ENCODE measurements around the gene BCL7B.
"Not testable (repeated sequence)": the region's sequence is repeated elsewhere in the genome, so short reads cannot be mapped to it uniquely, and the experiment has no call there.

Gene BCL7B

DNA sequence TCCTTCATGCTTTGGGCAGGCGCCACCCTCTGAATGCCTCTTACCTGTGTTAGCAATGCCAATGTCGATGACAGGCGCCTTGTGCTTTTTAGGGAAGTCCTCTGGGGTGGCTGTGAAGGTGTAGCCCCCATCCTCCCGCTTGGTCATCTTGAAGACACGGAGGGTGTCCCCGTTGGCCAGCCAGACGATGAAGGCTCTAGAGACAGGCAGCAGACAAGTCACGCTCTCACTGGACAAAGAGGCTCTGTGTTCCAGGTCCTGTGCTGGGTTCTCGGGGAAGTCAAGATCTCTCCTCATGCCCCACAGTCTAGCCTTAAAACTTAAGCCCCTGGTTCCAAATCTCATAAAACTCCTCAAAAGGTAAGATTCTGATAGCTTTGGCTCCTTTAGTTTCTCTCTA lies 15.8 kb upstream of the BCL7B start:
- no peak overlapping the region for H3K4me3 ChIP-seq (ENCODE audit: low read depth, low read length)

DNA sequence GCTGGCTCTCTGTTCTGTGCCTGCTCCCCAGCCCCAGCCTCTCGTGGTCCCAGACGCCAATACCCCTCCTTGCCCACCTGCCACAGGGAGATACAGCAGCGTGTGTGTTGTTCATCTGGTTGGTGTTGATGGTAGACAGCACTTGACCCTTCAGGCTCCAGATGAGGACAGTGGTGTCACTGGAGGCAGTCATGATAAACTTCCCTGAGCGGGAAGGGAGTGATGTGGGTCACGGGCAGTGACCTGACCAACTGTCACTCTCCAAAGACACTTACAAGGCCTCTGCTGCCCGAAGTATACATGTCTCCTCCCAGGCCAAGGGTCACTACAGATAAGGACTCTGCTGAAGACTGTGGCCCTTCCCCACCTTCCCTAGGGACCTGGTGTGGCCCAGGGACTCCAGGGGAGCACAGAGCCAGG lies 15.3 kb upstream of the BCL7B start:
- H3K4me3 ChIP-seq (ENCODE audit: low read depth, low read length): no peak overlapping the region

DNA sequence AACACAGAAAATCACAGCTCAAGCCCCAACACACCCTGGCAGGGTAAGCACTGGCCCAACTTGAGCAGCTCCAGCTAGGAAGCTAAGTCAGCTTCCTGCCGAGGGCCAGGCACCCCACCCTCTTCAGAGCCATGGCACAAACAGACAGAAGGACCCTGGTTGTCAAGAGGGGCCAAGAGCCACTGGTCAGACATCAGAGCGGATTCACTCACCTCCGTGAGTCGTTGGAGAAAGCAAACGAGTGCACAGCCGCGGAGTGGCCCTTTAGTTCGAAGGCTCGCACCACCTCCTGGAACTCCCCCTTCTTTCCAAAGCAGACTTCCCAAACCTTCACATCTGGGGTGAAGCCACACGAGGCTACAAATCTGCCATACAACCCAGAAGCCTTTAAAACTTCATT lies 13.5 kb upstream of the BCL7B start:
- H3K4me3 ChIP-seq (ENCODE audit: low read depth, low read length): no peak overlapping the region

DNA sequence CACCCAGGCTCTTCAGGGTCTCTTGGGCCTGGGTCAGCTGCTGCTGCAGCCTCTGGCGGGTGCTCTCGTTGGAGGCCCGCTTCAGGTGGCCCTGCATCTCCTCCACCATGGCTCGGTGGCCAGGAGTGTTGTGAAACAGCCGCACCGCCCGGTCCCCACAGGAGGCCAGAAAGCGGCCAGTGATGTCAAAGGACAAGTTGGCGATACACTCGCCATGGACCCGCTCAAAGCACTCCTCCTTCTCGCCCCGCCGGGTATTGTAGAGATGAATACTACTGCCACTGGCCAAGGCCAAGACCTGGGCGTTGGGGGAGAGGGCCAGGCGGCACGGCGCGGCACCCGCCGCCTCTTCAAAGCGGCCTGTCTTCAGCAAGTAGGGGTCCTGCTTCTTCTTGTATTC lies 13.0 kb upstream of the BCL7B start:
- H3K4me3 ChIP-seq (ENCODE audit: low read depth, low read length): no peak overlapping the region

DNA sequence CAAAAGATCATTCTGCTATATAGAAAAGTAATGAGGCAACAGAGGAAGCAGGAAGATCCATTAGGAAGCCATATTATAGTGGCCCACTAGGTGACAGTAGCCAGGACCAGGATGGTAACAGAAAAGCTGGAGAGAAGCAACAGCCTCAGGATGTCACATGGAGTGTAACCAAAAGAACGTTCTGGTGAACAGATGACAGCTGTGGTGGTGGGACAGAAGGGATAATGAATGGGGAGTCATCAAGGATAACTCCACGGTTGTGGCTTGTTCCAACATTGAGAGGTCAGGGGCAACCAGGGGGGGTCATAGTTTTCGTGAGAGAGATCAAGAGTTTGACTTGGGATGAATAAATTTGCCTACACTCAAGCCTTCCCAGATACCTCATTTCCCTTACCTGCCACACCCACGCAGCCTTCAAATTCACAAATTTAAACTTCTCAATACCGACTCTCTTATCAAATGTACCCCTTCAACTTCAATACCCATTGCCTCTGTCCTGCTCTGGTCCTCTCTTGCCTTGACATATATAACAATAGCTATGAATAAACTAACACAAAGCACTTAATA lies 11.6 kb upstream of the BCL7B start:
- no peak overlapping the region for H3K4me3 ChIP-seq (ENCODE audit: low read depth, low read length)

DNA sequence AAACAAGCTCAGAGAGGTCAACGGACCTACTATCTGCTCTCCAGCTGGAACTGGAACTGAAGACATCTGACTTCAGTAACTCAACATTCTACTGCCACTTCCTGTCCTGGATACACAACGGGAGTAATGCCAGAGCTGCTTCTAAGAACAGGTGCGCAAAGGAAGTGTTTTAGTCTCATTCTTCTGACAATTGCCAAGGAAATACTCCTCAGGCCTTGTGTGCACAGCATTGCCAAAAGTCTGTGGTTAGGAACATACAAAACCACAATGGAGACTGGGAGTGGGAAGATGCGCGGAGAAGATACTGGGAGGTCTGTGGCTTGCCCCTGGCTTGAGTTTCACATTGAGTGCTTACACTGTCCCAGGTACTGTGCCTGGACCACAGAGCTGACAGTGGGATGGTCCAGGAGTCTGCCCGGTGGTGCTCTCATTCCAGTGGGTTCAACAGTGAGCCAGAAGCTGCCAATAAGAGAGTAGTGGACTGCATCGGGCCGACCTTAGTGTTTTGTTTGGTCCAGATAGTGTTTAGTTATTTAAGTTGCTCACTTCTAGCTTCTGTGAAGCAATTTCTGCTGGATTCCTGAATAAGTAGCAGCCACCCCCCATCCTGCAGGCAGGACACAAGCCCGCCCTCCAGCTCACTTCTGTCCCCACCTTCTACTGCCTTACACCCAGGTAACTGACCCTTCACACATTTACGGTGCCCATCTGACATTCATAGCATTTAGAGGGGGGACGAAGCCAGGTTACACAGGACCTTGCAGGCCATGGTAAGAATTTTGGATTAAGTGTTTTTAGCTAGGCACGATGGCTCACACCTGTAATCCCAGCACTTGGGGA lies 10.6 kb upstream of the BCL7B start:
- H3K4me3 ChIP-seq (ENCODE audit: low read depth, low read length): no peak overlapping the region

DNA sequence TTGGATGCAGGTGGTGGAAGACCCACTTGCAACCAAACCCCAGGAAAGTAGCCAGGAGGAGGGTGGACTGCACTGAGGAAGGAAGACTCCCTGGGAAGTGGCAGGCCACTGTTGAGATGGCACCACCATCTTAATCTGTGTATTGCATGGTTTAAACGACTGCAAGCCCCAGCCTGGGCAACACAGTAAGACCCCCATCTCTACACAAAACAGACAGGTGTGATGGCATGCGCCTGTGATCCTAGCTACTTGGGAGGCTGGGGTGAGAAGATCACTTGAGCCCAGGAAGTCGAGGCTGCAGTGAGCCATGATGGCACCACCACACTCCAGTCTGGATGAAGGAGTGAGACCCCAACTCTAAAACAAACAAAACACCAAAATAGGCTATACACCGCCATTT lies 9.7 kb upstream of the BCL7B start:
- H3K4me3 ChIP-seq (ENCODE audit: low read depth, low read length): no peak overlapping the region

DNA sequence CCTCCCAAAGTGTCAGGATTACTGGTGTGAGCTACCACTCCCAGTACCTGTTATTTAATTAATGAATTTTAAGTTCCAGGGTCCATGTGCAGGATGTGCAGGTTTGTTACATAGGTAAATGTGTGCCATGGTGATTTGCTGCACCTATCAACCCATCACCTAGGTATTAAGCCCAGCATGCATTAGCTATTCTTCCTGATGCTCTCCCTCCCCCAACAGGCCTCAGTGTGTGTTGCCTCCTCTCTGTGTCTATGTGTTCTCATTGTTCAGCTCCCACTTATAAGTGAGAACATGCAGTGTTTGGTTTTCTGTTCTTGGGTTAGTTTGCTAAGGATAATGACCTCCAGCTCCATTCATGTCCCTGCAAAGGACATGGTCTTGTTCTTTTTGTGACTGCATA lies 8.9 kb upstream of the BCL7B start:
- not testable (repeated sequence) for H3K4me3 ChIP-seq (ENCODE audit: low read depth, low read length)

DNA sequence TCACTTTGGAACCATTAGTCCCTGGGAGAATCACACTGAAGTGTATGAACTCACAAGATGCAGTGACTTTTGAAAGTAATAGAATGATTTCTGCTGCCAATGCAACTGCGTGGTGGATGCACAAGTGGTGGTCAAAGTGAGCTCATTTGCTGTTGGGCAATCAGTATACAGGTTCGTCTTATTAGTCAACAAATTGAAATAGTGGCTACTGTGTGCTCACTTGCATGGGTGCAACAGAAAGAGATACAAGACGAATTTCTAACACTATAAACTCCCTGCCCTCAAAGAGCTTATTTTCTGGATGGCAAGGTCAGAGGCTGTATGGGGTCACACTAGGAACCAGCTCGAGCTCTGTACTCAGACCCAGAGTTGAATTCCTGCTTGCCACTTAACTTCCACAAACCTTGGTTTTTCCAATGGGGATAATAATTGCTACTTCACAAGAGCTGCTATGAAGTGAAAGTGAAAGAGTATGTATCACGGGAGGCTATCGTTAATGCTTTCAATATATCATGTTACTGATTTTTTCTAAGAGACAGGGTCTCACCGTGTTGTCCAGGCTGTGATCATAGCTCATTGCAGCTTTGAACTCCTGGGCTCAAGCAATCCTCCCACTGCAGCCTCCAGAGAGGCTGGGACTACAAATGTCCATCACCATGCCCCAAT lies 8.3 kb upstream of the BCL7B start:
- no peak overlapping the region for H3K4me3 ChIP-seq (ENCODE audit: low read depth, low read length)

DNA sequence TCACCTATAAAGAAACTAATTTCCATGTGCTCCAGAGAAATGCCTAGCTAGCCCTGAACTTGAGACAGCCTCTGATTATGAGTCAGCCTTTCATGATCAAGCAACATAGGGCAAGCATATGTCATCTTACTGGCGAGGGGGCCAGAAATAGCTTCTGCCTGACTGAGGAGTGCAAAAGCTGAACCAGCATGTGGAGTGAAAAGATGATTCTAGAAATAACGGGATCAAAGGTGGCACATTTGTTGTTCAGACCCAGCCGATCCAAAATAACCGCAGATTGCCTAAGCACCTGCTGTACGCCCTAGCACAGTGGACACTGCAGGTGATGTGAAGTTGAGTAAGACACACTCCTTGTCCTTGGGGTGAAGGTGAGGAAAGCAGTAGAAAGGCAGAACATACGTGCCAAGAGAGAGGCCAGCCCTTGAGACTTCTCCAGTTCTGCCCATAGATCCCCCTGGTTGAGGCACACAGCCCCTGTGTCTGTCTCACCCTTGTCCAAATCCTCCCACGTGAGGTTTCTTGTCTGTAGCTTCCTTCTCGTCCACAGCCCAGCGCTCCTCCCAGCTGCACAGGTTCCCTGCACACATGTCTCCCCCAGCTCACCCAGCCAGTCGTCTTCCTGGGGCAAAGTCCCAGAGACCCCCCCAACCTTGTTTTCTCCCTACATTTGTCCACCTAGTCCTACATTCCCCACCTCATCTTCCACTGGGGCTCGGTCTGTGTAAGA lies 2.8 kb upstream of the BCL7B start:
- H3K4me3 ChIP-seq (ENCODE audit: low read depth, low read length): no peak overlapping the region

DNA sequence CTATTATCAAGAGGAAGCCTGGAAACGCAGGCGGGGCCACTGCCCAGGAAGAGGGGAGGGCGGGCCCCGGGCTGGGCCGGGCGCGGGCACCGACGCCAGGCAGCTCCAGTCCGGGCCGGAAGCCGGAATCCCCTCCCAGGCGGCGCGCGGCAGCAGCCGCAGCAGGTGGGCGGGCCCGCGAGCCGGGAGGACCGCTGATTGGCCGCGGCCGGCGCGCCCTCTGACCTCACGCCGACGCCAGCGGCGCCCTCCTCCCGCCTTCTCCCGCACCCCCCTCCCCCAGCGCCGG lies 438 bp downstream of the BCL7B start:
- peak overlapping the region; percentile 68 for H3K4me3 ChIP-seq (ENCODE audit: low read depth, low read length)

DNA sequence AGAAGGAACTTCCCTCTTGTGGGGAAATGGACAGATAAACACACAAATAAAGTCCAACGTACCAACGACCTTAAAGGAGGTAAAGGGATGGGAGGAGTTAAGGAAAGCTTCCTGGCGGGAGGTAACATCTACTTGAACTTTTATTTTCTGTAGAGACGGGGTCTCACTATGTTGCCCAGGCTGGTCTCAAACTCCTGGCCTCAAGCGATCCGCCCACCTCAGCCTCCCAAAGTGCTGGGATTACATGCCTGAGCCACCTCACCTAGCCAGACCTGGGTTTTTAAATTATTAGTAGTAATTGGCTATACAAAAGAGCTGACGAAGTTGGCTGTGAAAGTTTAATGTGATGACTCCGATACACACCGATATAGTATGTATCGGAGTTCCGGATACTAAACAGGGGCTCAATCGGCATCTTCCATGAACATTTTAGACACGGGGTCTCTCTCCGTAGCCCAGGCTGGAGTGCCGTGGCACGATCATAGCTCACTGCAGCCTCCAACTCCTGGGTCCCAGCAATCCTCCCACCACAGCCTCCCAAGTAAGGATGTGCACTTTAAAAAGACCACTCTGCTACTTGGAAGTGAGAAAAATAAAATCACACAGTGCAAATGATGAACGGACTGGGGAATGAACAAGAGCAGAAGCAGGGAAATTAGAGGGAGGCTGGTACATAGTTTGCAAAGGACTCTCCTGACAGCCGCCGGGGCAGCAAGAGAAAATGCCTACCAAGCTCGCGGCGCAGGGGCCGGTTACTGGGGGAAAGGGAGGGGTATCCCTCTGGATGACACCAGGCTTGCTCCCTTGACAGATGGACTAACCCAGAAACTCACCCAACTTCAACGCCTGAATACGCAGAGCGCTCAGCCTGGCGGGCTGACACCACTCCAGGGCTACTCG lies 1.0 kb downstream of the BCL7B start:
- peak overlapping the region; percentile 68 for H3K4me3 ChIP-seq (ENCODE audit: low read depth, low read length)

DNA sequence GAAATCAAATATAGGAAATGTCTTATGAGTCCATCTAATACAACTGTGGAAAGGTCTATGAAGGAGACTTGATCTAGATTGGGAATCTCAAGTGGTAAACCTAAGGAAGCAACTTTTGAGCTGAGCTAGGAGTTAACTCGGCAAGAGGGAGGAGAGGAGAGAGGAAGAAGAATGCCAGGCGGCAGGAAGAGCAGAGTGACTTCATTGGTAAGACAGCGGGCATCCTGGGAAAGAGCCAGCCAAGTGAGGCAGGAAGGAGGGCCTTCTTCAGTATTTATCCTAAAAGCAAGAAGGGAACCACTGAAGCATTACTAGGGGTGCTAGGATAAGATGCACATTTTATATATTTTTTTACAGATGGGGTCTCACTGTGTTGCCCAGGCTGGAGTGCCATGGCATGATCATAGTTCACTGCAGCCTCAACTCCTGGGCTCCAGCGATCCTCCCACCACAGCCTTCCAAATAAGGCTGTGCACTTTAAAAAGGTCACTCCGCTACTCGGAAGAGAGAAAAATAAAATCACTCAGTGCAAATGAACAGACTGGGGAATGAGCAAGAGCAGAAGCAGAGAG lies 2.0 kb downstream of the BCL7B start:
- H3K4me3 ChIP-seq (ENCODE audit: low read depth, low read length): no peak overlapping the region

DNA sequence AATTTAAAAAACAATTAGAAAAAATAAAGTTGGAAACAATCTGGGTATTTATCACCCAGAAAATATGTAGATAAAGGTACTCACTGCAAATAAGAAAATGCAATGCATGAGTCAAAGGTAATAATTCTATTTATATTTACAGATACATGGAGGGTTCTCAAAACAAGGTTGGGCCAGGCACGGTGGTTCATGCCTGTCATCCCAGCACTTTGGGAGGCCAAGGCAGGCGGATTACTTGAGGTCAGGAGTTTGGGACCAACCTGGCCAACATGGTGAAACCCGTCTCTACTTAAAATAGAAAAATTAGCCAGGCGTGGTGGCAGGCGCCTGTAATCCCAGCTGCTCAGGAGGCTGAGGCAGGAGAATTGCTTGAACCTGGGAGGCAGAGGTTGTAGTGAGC lies 7.4 kb downstream of the BCL7B start:
- not testable (repeated sequence) for H3K4me3 ChIP-seq (ENCODE audit: low read depth, low read length)

DNA sequence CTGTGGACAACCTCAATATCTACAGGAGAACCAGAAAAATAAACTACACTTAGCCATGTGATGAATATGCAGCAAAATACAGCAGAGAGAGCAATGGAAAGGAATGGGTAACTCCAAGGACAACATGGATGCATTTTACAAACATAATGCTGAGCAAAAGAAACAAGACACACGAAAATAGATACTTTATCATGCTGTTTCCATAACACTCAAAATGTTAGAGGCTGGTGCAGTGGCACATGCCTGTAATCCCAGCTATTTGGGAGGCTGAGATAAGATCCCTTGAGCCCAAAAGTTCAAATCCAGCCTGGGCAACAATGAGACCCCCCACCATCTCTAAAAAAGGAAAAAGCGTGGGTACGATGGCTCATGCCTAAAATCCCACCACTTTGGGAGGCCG lies 8.3 kb downstream of the BCL7B start:
- H3K4me3 ChIP-seq (ENCODE audit: low read depth, low read length): no peak overlapping the region

DNA sequence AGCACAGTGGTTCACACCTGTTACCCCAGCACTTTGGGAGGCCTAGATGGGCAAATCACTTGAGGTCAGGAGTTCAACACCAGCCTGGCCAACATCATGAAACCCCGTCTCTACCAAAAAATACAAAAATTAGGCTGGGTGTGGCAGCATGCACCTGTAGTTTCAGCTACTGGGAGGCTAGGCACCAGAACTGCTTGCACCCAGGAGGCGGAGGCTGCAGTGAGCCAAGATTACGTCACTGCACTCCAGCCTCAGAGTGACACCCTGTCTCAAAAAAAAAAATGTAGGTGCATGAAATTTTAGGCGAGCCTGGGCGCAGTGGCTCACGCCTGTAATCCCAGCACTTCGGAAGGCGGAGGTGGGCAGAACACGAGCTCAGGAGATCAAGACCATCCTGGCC lies 9.6 kb downstream of the BCL7B start:
- no peak overlapping the region for H3K4me3 ChIP-seq (ENCODE audit: low read depth, low read length)

DNA sequence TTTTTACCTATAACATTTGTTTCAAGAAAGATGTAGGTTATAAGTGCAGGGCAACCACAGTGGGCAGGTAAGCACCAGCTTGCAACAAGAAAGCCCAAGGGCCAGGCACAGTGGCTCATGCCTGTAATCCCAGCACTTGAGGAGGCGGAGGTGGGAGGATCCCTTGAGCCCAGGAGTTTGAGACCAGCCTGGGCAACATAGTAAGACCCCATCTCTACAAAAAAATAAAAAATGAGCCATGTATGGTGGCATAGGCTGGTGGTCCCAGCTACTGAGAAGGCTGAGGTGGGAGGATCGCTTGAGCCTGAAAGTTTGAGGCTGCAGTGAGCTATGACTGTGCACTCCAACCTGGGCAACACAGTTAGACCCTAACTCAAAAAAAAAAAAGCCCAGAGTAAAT lies 12.8 kb downstream of the BCL7B start:
- no peak overlapping the region for H3K4me3 ChIP-seq (ENCODE audit: low read depth, low read length)

DNA sequence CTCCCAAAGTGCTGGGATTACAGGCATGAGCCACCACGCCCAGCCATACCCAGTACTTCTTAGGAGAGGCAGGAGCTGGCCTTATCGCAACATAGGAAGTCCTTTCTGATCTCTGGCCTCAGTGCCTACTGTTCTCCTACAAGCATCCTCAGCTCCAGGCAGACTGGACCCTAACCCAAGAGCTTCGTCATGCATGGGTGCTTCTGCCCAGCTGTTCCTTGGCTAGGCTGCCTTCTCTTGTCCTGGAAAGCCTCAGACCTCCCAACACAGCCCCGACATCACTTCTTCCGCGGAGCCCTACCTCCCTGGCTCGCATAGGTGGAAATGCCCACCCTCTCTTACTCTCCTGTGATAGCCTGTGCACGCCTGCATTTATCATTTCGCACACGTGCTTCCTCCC lies 15.8 kb downstream of the BCL7B start:
- H3K4me3 ChIP-seq (ENCODE audit: low read depth, low read length): no peak overlapping the region

DNA sequence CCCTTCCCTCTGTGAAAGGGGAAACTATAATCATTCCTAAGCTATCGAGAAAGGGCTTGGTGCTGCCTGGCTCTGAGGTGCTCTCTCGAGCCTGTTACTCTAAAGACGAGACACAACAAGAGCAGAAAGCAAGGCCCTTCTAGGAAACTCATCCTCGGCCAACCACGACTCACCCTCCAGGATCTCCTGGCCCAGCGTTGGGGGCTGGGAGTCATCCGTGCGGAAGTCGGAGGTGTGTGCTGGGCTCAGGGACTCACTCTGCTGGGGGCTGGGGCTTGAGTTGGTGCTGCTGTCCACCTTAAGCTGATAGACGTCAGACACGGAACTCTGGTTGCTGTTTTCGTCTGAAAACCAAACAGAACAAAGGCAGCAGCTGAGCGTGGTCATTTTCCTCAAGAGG lies 17.8 kb downstream of the BCL7B start:
- no peak overlapping the region for H3K4me3 ChIP-seq (ENCODE audit: low read depth, low read length)

DNA sequence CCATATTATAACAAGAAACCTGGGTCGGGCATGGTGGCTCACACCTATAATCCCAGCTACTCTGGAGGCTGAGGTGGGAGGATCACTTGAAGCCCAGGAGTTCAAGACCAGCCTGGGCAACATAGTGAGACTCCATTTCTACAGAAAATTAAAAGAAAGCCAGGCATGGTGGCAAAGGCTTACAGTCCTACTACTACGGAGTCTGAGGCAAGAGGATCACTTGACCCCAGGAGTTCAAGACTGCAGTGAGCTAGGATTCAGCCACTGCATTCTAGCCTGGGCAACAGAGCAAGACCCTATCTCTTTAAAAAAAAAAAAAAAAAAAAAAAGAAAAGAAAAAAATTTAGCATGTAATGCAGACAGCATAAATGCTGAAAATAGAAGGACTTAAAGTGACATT lies 19.0 kb downstream of the BCL7B start:
- not testable (repeated sequence) for H3K4me3 ChIP-seq (ENCODE audit: low read depth, low read length)

DNA sequence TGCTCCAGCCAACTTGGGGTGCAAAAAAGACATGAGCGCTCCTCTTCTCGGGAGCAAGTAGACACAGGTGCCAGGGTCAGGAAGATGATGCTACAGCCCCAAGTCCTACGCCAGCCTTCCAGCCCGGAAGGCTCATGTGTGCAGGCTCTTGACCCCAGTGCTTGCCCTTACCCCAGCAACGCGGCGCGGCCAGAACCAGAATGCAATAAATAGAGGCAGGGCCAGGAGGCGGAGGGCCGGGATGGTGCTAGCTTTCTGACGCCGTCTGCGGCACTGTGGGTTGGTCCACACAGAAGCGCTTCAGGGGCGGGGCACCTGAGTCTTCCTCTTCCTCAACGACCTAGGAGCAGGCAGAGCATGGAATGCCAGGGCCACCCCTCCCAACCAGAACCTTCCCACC lies 20.4 kb downstream of the BCL7B start:
- no peak overlapping the region for H3K4me3 ChIP-seq (ENCODE audit: low read depth, low read length)

All from iPS-11a (cell line).